Neural cell (in vitro differentiated cells): ENCODE data around the gene FAM174C. TPM values are rescaled to one million over a fixed set of nuclear protein-coding genes. Genes with fewer than 3 reads are reported as not detected.
A peak's percentile ranks its signal among the peaks of the same experiment; 100 is the strongest.

Source experiments
- H2AFZ ChIP-seq: fragments of 200-600, 300-800 bp; sonication (generic), shearing (Covaris generic); 2 replicates; pipeline ENCODE4 v1.6.0; 2014; ENCODE audit warnings: low read depth, mild to moderate bottlenecking, antibody characterized with exemption, low read length, moderate library complexity
- H3F3A ChIP-seq: fragments of 200-600 bp; shearing (Covaris generic); 2 replicates; pipeline ENCODE4 v1.6.1; 2016; ENCODE audit warnings: mild to moderate bottlenecking, moderate library complexity, mixed read lengths, antibody characterized with exemption, low read length; ENCODE audit not compliant: insufficient read depth, poor library complexity, severe bottlenecking
- H3K27ac ChIP-seq: fragments of 200-600, 300-800 bp; sonication (generic), shearing (Covaris generic); 2 replicates; pipeline ENCODE4 v1.5.1; 2014; ENCODE audit warnings: mild to moderate bottlenecking, low read length, moderate library complexity
- H3K27me3 ChIP-seq: fragments of 300-800, 200-600 bp; sonication (generic), shearing (Covaris generic); 2 replicates; pipeline ENCODE4 v1.6.0; 2014; ENCODE audit warnings: mild to moderate bottlenecking, low read depth, low read length, moderate library complexity; ENCODE audit not compliant: insufficient read depth
- H3K36me3 ChIP-seq: fragments of 300-800, 200-600 bp; sonication (generic), shearing (Covaris generic); 2 replicates; pipeline ENCODE4 v1.5.1; 2014; ENCODE audit warnings: mild to moderate bottlenecking, antibody characterized with exemption, low read length, moderate library complexity; ENCODE audit not compliant: insufficient read depth
- H3K4me2 ChIP-seq: fragments of 300-800, 200-600 bp; sonication (generic), shearing (Covaris generic); 2 replicates; pipeline ENCODE4 v1.6.0; 2014; ENCODE audit warnings: mild to moderate bottlenecking, low read length
- H3K4me3 ChIP-seq: fragments of 300-800, 200-600 bp; sonication (generic), shearing (Covaris generic); 2 replicates; pipeline ENCODE4 v1.5.1; 2014; ENCODE audit warnings: mild to moderate bottlenecking, low read length, moderate library complexity
- H3K79me2 ChIP-seq: fragments of 200-600 bp; shearing (Covaris generic); replicated peaks from 2 replicates; pipeline ENCODE4 v1.6.0; 2014; ENCODE audit warnings: mild to moderate bottlenecking, low read length, moderate library complexity; ENCODE audit not compliant: insufficient read depth
- H3K9ac ChIP-seq: fragments of 300-800, 200-600 bp; sonication (generic), shearing (Covaris generic); 2 replicates; pipeline ENCODE4 v1.6.1; 2016; ENCODE audit warnings: mild to moderate bottlenecking, low read length, mixed read lengths
- H3K9me2 ChIP-seq: fragments of 200-600 bp; shearing (Covaris generic); 2 replicates; pipeline ENCODE4 v1.6.1; 2016; ENCODE audit warnings: mild to moderate bottlenecking, low read length, mixed read lengths; ENCODE audit not compliant: insufficient read depth
- H3K9me3 ChIP-seq: fragments of 200-600, 300-800 bp; sonication (generic), shearing (Covaris generic); 2 replicates; pipeline ENCODE4 v1.6.1; 2016; ENCODE audit warnings: mild to moderate bottlenecking, mixed run types, low read length, moderate library complexity, mixed read lengths
- H4K20me1 ChIP-seq: fragments of 200-600 bp; shearing (Covaris generic); 2 replicates; pipeline ENCODE4 v1.6.1; 2016; ENCODE audit warnings: mild to moderate bottlenecking, mixed run types; ENCODE audit not compliant: insufficient read depth
- EP300 ChIP-seq: fragments of 450-650 bp; conservative IDR thresholded peaks from 2 replicates; pipeline ENCODE4 v1.6.1; 2014; ENCODE audit warnings: antibody characterized with exemption, mild to moderate bottlenecking, moderate library complexity; ENCODE audit not compliant: poor library complexity, severe bottlenecking
- EZH2 ChIP-seq: fragments of 200-600, 300-800 bp; shearing (Covaris generic), sonication (generic); IDR thresholded peaks from 2 replicates; pipeline ENCODE4 v1.6.1; 2014; ENCODE audit warnings: antibody characterized with exemption, low read length, borderline replicate concordance, mild to moderate bottlenecking; ENCODE audit not compliant: insufficient read depth, poor library complexity, severe bottlenecking
- MXI1 ChIP-seq: fragments of 450-650 bp; conservative IDR thresholded peaks from 2 replicates; pipeline ENCODE4 v1.6.1; 2014; ENCODE audit warnings: antibody characterized with exemption, mild to moderate bottlenecking; ENCODE audit not compliant: poor library complexity, severe bottlenecking
- POLR2AphosphoS5 ChIP-seq: IDR thresholded peaks from 2 replicates; pipeline ENCODE4 v1.6.1; 2012
- RAD21 ChIP-seq: fragments of 450-650 bp; conservative IDR thresholded peaks from 2 replicates; pipeline ENCODE4 v1.6.1; 2014; ENCODE audit warnings: antibody characterized with exemption, mild to moderate bottlenecking, moderate library complexity
- SMC3 ChIP-seq: fragments of 450-650 bp; conservative IDR thresholded peaks from 2 replicates; pipeline ENCODE4 v1.6.1; 2014; ENCODE audit warnings: antibody characterized with exemption, mild to moderate bottlenecking, moderate library complexity; ENCODE audit not compliant: poor library complexity
- TAF1 ChIP-seq: IDR thresholded peaks from 2 replicates; pipeline ENCODE4 v1.6.1; 2012; ENCODE audit warnings: low read depth
- polyA plus RNA-seq: library from polyadenylated mRNA; depleted of rRNA; stranded (reverse); fragments of >200 nt; gene quantifications from 2 replicates; pipeline ENCODE4 v1.2.3, GENCODE V29; 2014
- TF ChIP-seq, protein P1 (sequence below): IDR thresholded peaks from 2 replicates; pipeline ENCODE4 v1.6.1; 2012; ENCODE audit warnings: borderline replicate concordance
- TF ChIP-seq, protein P2 (sequence below): fragments of 450-650 bp; IDR thresholded peaks from 2 replicates; pipeline ENCODE4 v1.5.1; 2014; ENCODE audit warnings: antibody characterized with exemption, mild to moderate bottlenecking, moderate library complexity; ENCODE audit not compliant: poor library complexity, severe bottlenecking

Gene FAM174C
- polyA plus RNA-seq, 1 donor from 2014 or later: 28.4 TPM

GRCh38 chr19:1254530-1255185, 20.7 kb upstream of the FAM174C start:
- H4K20me1 ChIP-seq: peaks cover 4% of the 10 kb centered on the region
- H2AFZ ChIP-seq: no peak overlapping the region
- H3F3A ChIP-seq: no peaks in the 10 kb centered on the region
- H3K79me2 ChIP-seq: peaks cover 70% of the 10 kb centered on the region
- H3K4me3 ChIP-seq: no peak overlapping the region
- H3K27me3 ChIP-seq: no peaks in the 10 kb centered on the region
- no peak overlapping the region for H3K27ac ChIP-seq
- no peaks in the 10 kb centered on the region for H3K9me2 ChIP-seq
- no peaks in the 10 kb centered on the region for H3K9me3 ChIP-seq
- H3K9ac ChIP-seq: no peak overlapping the region
- H3K36me3 ChIP-seq: no peaks in the 10 kb centered on the region
- TF ChIP-seq POLR2AphosphoS5: peak; percentile 13
- no peak for TF ChIP-seq SMC3
- H3K4me2 ChIP-seq: no peak overlapping the region

GRCh38 chr19:1255186-1256161, 19.9 kb upstream of the FAM174C start:
- H3K4me3 ChIP-seq: no peak overlapping the region

More at GRCh38 chr19:1255186-1256161, 19.9 kb upstream of the FAM174C start:
- Histone ChIP-seq H3K27ac (no peak overlapping the region), H3K9me3 (no peaks in the 10 kb centered on the region), H3K27me3 (no peaks in the 10 kb centered on the region), H4K20me1 (peaks cover 4% of the 10 kb centered on the region), H3K9me2 (no peaks in the 10 kb centered on the region), H3F3A (no peaks in the 10 kb centered on the region), H3K4me2 (no peak overlapping the region), H3K9ac (no peak overlapping the region), H3K36me3 (no peaks in the 10 kb centered on the region), H3K79me2 (peaks cover 75% of the 10 kb centered on the region), H2AFZ (no peak overlapping the region)
- no peak for TF ChIP-seq TAF1
- TF ChIP-seq EP300: no peak
- TF ChIP-seq SMC3: no peak
- TF ChIP-seq EZH2: no peak
- TF ChIP-seq POLR2AphosphoS5: no peak
- no peak for TF ChIP-seq RAD21
- TF ChIP-seq, protein P1, sequence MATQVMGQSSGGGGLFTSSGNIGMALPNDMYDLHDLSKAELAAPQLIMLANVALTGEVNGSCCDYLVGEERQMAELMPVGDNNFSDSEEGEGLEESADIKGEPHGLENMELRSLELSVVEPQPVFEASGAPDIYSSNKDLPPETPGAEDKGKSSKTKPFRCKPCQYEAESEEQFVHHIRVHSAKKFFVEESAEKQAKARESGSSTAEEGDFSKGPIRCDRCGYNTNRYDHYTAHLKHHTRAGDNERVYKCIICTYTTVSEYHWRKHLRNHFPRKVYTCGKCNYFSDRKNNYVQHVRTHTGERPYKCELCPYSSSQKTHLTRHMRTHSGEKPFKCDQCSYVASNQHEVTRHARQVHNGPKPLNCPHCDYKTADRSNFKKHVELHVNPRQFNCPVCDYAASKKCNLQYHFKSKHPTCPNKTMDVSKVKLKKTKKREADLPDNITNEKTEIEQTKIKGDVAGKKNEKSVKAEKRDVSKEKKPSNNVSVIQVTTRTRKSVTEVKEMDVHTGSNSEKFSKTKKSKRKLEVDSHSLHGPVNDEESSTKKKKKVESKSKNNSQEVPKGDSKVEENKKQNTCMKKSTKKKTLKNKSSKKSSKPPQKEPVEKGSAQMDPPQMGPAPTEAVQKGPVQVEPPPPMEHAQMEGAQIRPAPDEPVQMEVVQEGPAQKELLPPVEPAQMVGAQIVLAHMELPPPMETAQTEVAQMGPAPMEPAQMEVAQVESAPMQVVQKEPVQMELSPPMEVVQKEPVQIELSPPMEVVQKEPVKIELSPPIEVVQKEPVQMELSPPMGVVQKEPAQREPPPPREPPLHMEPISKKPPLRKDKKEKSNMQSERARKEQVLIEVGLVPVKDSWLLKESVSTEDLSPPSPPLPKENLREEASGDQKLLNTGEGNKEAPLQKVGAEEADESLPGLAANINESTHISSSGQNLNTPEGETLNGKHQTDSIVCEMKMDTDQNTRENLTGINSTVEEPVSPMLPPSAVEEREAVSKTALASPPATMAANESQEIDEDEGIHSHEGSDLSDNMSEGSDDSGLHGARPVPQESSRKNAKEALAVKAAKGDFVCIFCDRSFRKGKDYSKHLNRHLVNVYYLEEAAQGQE: no peak
- TF ChIP-seq MXI1: no peak
- TF ChIP-seq, protein P2, sequence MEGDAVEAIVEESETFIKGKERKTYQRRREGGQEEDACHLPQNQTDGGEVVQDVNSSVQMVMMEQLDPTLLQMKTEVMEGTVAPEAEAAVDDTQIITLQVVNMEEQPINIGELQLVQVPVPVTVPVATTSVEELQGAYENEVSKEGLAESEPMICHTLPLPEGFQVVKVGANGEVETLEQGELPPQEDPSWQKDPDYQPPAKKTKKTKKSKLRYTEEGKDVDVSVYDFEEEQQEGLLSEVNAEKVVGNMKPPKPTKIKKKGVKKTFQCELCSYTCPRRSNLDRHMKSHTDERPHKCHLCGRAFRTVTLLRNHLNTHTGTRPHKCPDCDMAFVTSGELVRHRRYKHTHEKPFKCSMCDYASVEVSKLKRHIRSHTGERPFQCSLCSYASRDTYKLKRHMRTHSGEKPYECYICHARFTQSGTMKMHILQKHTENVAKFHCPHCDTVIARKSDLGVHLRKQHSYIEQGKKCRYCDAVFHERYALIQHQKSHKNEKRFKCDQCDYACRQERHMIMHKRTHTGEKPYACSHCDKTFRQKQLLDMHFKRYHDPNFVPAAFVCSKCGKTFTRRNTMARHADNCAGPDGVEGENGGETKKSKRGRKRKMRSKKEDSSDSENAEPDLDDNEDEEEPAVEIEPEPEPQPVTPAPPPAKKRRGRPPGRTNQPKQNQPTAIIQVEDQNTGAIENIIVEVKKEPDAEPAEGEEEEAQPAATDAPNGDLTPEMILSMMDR: no peak
